Measurements from ENCODE around the gene ERC2.

The ERC2 gene

DNA sequence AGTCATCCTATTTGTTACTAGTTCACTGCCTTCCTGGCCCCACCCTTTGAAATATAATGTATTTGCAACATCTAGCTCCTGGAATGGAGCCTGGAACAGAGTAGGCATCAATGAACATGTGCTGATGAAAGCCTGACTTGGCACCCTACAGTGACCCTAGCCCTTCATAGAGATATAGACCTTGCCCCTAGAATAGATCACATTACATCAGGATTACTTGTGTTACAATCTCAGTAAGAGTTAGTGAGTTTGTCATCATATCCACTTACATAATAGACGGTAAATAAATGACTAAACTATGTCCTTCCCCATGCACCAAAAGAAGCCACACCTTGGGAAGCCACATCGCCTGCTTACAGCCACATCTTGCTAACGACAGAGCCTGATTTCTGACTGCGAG, 870.6 kb downstream of the ERC2 start:
- no peak for DNase-seq

DNA sequence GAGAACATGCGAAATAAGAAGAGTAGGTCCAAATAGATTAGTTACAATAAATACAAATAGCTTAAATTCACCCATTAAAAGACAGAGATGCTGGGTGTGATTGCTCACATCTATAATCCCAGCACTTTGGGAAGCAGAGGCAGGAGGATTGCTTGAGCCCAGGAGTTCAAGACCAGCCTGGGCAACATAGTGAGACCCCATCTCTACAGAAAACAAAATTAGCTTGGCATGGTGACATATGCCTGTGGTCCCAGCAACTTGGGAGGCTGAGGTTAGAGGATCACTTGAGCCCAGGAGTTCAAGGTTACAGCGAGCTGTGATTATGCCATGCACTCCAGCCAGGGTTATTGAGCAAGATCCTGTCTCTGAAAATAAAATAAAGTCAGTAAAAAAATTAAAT, 872.1 kb downstream of the ERC2 start:
- DNase-seq: no peak

DNA sequence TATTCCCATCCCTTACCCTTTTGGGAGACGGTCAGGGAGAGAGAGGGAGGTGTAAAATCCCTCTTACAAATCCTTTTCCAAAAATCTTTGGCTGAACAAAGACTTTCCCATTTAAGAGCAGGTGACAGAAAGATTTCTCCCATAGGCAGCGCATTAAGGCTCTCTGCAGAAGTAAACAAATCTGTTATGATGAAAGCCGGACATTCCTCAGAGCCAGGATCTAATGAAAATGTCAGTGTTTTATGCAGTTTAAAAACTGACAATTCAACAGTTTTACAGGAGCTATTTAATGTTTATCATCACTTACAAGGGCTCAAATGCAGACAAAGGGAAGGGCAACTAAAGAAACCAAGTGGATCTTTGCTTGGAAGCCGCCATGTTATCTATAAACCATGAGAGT, 872.8 kb downstream of the ERC2 start:
- DNase-seq: no peak

DNA sequence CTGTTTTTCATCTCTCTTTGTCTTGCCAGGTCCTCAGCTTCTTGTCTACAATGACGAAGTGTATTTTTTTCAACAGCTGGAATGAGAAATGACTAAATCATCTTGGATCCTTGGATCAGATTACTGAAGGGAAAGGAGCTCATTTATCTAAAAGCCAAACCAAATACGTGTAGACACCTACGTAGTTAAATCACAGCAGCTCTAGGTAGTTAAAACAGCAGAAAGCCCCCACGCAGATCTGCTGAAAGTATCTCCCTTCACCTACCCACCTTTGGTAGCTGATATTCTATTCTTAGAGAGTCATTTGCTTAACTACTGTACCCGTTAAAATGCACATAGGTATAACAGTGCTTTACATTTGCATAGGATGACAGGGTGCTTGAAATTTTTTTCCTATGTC, 875.7 kb downstream of the ERC2 start:
- no peak for DNase-seq

DNA sequence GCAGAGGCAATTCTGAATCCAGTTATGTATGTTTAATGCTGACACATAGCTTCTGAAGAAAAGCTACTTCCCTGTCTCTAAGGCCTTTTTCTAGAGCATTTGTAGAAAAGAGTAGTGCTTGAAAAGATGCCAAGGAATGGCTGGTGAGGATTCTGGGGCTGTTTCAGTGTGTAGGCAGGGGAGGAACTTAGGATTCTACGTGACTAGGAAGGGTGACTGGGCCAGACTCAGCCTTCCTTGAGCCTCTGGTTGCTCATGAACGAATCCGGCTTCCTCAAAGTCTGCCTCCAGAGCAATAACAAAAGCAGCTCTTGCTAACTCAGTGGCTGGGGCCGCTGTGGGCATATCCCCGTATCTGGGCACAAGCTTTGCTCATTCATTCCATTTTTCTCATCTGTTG, 876.4 kb downstream of the ERC2 start:
- no peak for DNase-seq

DNA sequence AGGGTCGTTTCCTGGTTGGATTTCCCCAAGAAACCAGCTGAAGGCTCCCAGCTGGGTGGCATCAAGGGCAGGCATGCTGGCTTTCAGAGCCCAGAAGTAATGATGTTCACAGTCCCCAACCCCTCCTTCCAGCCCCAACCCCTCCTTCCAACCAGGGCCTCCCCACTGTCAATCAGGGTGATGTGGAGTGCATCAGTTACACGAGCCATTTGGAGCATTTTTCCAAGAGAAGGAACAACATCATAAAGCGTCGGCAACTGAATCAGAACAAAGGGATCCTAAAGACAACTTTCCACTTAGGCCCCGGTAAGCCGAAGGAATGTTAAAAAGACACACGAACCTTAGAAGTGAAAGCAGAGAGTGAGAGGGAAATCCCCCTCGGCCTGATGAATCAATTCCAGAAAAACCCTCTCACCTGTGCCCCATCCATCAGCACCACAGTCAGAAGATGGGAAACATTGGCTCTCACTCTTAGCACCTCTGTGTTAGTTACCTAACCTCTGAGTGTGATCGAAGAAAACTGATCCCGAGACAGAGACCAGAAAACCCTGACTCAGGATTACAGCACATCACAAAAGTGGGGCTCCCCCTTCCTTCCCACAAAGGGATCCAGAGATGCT, 880.0 kb downstream of the ERC2 start:
- DNase-seq: no peak

DNA sequence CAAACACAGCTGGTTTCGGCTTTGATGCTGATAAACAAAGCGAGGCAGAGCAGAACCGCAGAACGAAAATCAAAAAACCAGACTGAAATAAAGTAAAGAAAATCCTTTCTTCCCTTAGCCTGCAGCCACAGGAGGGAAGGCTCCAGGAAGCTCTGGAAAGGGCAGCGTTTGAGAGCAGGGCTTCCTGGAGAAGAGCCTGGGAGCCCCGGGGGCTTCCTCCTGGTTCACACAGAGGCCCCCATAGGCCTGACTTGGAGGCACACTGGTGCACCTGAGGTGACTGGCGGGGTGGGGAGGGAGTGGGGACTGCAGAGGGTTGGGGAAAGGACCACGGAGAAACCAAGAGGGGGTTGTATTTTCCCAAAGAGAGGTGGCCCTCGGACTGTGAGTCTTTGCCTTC, 882.4 kb downstream of the ERC2 start:
- DNase-seq: no peak

DNA sequence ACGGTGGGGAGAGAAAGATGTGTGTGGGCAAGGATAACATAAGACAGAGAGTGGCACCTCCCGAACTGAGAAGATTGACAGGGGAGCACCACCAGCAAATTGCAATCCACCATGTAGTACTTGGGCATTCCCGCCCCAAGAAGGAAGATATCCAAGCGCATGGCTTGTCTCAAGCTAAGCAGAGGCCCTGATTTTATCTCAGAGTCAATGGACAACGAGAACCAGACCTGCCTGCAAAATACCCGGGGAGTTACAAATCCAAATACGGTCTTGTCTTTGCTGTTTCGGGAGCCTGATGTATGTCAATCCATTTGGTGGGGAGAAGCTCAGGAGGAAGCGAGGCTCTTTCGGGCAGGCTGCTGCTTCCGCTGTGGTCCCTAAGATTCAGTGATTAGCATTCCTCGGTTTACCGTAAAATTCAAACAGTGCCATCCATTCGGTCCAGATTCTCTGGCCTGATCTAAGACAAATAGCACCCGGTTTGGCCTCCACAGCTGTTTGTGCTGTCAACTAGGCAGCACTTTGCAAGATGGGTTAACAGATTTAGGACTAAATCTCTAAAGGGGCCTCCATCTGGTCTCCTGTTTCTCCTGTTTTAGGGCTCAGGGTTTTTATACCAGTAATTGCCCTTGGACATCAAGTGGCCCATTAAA, 883.4 kb downstream of the ERC2 start:
- DNase-seq: no peak

DNA sequence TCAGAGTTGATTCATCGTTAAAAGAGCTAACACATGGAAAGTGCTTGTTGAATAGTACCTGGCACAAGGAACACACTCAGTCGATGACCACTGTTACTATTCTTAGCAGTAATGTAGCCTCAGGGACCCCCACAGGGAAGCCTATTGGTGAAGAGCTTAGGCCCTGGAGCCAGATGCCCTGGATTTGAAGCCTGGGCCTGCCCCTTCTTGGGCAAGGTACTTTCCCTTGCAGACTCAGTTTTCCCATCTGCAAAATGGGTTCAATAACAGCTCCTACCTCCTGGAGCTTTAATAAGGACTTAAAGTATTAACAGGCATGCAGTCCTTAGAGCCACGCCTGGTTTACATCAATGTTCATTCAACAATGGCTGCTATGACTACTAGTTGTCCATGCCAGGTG, 884.2 kb downstream of the ERC2 start:
- no peak for DNase-seq

DNA sequence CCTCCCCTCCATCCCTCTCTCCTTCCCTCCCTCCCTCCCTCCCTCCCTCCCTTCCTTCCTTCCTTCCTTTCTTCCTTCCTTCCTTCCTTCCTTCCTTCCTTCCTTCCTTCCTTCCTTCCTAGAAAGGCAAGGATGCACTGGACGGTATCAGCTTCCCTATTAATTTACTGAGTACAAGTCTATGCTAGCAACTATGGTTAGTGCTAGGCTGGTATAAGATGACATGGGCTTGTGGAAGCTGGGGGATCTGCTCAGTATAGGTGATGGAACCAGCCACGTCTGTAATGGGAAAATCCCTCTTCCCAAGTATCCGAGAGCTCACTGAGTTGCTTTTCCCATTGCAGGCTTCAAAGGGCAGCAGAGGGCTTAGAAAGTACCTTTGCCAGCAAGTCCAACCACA, 884.8 kb downstream of the ERC2 start:
- no peak for DNase-seq

DNA sequence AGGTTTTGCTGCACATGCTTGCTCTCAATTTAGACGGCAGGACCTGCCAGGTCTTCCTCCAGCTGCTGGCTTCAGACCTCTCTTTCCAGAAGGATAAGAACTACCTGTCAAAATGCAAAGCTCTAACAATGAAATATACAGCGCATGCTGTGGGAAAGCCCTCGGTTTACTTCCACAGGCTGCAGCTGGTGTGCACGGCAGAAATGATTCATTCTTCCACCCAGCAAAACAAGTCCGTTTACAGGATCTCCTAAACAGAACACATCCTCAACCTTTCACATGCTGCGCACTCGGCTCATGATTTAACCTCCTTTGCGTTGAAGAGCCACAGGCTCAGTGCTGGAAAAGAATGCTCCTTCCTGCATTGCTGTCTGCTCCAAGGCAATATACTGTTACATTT, 888.8 kb downstream of the ERC2 start:
- no peak for DNase-seq

DNA sequence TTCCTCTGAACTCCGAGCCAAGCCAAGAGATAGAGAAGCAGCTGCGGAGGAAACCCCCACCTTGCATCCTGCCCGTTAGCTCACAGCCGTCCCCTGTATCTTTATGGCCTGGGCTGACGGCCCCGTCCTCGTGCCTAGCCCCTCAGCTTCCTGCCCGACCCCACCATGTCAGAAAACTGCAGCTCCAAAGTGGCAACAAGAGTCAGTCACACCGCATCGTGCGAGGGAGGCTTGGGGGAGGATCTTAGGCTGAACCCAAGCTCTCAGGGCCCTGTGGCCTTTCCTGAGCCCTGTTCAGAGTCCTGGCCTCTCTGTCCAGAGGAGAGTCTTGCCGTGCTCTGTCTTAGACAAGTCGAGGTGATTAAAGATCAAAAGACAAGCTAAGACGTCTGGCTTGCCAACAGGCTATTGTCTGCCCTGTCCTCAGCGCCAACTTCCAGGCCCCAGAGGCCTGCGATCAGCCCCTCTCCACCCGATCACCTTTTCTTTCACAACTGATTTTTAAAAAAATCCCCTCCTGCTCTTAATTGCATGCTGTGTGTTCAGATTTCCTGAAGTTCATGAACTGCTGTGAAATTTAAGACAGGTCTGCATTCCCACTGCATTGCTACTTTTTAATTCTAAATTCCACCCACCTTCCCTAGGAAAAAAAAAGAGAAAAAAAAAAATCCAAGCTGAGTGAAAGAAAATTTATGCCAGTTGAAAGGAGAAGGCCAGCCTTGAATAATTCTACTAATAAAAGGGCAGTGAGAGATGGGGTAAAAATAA, 891.5 kb downstream of the ERC2 start:
- DNase-seq: no peak

DNA sequence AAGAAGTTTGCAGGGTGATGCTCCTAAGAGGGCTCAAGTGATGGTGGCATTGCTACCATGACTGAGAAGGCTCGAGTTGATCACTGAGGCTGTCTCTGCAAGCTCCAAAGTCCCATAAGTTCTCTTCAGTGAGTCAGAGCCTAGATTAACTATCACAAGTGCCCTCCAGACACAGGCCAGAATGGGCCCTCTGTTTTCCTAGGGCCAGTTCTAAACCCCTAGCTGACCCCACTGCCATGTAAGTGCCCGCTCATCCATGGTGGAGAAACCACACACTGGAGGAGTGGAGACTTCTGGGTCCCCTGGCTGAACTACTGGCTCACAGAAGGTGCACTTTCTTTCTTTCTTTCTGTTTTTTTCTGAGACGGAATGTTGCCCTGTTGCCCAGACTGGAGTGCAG, 893.6 kb downstream of the ERC2 start:
- no peak for DNase-seq

DNA sequence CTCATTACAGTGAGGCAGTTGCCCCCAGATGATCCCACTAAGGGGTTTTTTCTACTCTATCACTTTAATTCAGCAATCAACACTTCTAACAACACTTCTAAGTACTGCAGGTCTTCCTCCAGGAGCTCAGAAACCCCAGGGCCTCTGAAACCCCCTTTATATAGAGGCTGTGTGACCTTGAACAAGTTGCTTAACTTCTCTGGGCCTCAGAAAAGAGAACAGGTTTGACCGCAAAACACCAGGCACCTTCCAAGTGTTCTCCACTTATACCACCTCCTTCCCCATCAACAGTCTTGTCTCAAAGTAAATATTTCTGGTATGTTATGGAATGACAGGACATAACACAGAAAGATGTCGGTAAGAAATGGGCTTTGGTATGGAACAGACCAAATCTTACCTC, 895.5 kb downstream of the ERC2 start:
- no peak for DNase-seq

DNA sequence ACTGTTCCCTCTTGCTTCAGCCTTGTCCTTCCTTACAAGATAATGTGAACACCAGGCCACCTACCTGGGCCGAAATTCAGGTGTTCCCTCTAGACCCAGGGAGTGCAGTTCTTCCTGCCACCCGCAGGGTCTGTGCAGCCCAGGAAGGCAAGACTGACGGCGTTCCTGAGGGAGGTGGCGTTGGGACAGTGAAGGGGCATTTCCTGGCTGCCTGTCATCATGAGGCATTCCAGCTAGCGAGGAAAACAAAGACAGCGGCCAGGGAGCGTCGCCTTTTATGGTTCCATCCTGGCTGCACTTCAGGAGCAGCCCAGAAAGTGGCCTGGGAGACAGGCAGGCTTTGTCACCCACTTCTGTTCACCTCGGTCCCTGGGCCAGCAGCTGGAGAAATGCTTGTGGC, 896.4 kb downstream of the ERC2 start:
- DNase-seq: no peak

DNA sequence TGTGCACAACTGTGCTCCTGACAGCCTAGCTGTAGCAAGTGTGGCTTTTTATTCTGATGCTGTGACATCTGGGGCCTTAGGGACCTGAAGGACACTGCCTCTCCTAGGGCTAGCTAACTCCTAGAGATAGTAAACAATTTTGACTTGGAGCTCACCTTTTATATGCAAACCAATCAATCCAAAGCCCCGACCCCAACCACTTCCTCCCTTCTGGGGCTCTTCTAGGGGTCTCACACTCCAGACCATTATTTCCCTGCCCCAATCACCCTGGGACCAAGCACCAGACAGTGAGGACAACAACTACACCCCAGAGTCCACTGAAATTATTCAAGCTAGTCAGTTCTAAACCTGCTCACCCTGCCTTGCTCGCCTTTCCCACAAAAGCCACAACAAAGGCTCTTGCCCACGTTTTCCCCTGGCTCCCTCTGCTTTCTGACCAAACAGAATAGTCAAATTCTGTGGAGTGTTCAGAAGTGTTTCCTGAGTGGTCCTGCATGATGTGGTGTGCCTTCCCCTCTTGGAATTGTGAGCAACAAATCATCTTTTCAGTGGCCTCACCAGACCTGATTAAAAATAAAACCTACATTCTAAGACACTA, 897.0 kb downstream of the ERC2 start:
- no peak for DNase-seq

DNA sequence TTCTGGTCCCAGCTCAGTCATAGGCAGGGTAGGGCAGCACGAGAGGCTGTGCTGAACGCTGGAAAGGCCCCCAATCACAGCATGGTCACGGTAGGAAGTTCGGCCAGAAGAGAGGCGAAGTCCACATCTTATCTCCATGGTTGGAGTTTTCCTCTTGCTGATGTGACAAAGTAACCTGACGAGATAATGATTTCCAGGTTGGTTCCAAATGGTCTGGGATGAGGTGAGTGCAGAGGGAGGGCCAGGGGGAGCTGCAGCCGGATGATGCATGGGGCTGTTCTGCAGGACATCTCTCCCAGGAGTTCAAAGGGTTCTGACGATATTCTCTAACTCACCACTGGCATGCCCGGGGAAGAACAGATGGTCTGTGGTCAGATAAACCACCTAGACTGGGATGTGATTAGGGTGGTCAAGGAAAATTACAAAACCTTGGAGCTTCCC, 898.0 kb downstream of the ERC2 start:
- DNase-seq: no peak

DNA sequence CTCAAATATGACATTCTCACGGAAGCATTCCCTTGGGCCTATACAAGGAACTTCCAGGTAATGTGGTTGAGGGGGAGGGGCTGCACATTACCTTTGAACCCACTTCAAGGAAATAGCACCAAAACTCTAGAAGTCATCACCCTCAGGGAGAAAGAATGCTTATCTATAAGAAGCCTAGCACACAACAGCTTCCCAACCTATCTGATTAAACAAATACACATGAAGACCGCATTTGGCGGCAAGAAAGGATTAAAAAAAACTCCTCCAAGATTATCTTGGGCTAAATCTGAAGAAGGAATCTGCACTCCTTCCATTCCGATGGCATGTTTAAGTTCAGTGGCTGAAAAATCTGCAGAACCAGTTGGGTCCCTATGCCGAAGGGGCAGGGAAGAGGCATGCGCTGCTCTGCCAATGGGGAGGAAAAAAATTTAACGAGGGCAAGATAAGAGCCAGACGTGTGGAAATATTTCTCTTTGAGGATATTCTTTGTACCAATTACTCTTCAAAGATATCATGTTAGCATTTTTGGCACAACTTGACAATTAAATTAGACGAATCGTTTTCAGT, 899.2 kb downstream of the ERC2 start:
- DNase-seq: no peak

DNA sequence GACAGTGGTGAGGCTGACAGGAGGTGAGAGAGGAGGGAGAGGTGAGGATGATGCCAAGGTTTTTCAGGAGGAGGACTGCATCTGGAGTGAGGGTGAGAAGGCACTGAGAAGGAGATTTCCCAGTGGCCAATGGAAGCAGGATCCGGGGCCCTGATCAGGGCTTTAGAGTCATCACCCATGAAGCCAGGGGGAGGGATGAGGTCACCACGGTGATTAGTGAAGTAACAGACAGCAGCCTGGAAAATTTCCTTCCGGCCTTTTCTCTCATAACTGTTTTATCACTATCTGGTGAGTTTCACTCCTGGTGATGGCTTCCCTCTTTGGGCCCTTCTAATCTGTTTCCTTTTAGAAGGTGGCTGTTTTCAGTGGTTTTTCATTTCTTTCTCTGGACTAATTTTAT, 900.7 kb downstream of the ERC2 start:
- DNase-seq: no peak

DNA sequence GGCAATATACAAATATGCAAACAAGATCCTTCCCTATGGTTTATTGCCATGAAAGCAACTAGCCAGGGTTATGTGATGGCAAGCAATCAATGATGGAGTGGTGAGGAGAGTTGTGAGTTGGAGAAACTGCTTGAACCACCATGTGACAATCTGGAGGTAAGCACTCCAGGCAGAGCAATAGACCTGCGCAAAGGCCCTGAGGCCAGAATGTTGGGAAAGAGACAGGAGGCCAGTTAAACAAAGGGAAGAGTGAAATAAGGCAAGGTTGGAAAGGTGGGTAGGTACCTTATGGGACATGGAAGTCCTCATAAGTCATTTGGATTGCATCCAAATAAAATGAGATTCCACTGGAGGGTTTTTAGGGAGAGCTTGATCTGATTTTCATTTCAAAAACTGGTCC, 901.1 kb downstream of the ERC2 start:
- DNase-seq: no peak

DNA sequence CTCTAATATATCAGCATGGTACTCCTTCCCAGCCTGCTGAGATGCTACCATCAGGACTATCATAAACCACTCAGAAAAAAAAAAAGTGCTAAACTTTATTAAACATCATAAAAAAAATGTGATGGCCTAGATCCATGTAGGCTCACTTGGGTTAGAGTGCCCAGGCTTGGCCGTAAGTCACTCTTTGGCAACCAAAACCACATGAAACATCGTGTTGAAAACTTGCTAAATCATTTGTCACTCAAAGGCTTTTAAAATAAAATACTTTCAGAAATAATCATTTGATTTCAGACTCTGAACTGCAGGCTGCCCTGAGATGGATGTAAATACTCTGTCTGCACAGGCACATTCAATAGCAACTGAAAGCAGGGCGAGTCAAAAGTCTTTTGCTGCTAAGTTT, 902.7 kb downstream of the ERC2 start:
- no peak for DNase-seq

DNA sequence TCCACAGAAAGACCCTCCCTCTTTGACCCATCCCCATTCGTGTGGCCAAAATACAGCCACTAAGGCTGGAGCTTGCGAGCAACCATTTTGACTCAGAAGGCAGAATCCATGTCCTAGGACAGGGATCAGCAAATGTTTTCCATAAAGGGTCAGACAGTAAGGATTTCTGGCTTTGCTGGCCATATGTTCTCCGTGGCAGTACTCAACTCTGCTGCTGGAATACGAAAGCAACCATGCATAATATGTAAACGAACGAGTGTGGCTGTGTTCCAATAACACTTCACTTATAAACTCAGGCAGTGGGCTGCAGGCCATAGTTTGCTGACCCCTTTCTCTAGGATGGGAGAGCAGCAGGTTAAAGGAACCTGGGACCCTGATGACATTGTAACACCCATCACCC, 903.5 kb downstream of the ERC2 start:
- DNase-seq: no peak

DNA sequence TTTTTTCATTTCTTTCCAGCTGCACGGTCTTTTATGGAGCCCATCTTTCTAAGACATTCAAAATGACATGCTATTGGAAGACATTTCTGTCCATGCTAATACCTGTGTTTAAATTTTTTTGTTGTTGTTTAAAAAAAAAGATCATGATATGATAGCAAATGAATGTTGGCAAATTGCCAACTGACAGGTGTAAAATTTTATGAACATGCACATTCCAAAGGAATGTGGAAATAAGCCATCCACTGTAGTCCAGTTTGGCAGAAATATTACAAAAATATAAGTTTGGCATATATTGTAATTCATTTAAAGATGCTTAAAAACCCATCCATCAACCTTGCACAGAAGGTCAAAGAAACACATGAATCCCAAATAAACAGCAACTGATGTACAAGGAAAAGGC, 905.6 kb downstream of the ERC2 start:
- no peak for DNase-seq
